Measurements from ENCODE around the gene KHSRP.

The KHSRP gene

GRCh38 chr19:6424195-6424938 is at the start of gene KHSRP:
KHSRP (minus strand) TSS chr19:6424811; CDS start chr19:6424701, 110 bp downstream.
- peaks cover 37% of the 10 kb centered on the region for H3K4me1 Mint-ChIP-seq (ENCODE audit: low read depth)
- H3K27me3 Mint-ChIP-seq, result no peaks in the 10 kb centered on the region
- no peaks in the 10 kb centered on the region for H3K9me3 Mint-ChIP-seq
- H3K36me3 Mint-ChIP-seq (ENCODE audit: low read depth), result peaks cover 34% of the 10 kb centered on the region
- H3K4me3 Mint-ChIP-seq, result peak within 1 kb of the TSS; percentile 91
- H3K27ac Mint-ChIP-seq, result peak within 1 kb of the TSS; percentile 90

DNA sequence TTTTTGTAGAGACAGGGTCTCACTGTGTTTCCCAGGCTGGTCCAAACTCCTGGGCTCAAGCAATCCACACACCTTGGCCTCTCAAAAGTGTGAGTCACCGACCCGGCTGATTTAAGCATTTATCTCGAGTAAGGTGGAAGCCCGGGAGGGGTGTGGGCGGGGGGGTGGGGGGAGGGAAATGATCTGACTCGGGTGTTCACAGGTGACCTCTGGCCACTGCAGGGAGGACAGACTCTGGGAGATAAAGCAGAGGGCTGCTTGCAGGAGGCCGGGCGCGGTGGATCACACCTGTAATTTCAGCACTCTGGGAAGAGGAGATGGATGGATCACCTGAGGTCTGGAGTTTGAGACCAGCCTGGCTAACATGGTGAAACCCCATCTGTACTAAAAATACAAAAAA is 49.0 kb upstream of the KHSRP start:
- Mint-ChIP-seq H3K4me1 (ENCODE audit: low read depth) (no peaks in the 10 kb centered on the region), H3K36me3 (ENCODE audit: low read depth) (peaks cover 24% of the 10 kb centered on the region), H3K27ac (no peak overlapping the region), H3K27me3 (no peaks in the 10 kb centered on the region), H3K4me3 (no peak overlapping the region), H3K9me3 (no peaks in the 10 kb centered on the region)

GRCh38 chr19:6472713-6473112 is 48.1 kb upstream of the KHSRP start:
- H3K4me3 Mint-ChIP-seq, result no peak overlapping the region
- no peaks in the 10 kb centered on the region for H3K4me1 Mint-ChIP-seq (ENCODE audit: low read depth)
- H3K9me3 Mint-ChIP-seq, result no peaks in the 10 kb centered on the region
- H3K27me3 Mint-ChIP-seq, result no peaks in the 10 kb centered on the region
- H3K27ac Mint-ChIP-seq, result no peak overlapping the region
- H3K36me3 Mint-ChIP-seq (ENCODE audit: low read depth), result peaks cover 29% of the 10 kb centered on the region

DNA sequence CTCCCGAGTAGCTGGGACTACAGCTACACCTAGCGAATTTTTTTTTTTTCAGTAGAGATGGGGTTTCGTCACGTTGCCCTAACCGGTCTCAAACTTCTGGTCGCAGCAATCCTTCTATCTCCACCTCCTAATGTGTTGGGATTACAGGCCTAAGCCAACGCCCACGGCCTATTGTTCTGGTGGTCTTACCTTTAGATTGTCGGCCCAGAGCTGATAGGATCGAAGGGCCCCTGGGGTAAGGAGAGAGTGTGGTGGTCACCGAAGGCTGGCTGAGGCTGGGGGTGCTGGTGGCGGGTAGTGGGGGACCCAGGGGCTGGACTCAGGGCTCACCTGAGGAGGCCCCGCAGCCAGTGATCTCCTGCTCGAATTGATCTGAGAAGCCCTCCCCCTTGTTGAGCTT is 46.5 kb upstream of the KHSRP start:
- peaks cover 26% of the 10 kb centered on the region for H3K36me3 Mint-ChIP-seq (ENCODE audit: low read depth)
- H3K27me3 Mint-ChIP-seq, result no peaks in the 10 kb centered on the region
- H3K27ac Mint-ChIP-seq, result no peak overlapping the region
- no peaks in the 10 kb centered on the region for H3K9me3 Mint-ChIP-seq
- H3K4me3 Mint-ChIP-seq, result no peak overlapping the region
- no peaks in the 10 kb centered on the region for H3K4me1 Mint-ChIP-seq (ENCODE audit: low read depth)

DNA sequence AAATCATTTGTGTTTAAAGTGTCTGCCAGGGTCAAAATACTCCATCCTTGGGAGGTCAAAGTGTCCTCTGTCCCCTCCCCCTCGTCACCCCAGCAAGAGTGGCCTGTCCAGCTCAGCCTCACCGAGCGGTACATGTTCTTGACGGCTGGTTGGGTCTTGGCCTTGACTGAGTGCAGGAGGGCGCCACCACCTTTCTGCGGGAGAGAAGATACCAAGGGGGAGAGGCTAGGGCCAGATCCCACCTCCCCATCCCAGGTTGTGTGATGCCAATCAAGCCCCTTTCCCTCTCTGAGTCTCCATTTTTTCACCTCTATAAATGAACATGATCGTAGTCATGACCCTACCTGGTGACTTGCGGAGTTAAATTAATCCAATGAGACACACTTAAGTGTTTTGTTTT is 45.6 kb upstream of the KHSRP start:
- Mint-ChIP-seq H3K4me3 (no peak overlapping the region), H3K4me1 (ENCODE audit: low read depth) (no peaks in the 10 kb centered on the region), H3K27me3 (no peaks in the 10 kb centered on the region), H3K9me3 (no peaks in the 10 kb centered on the region), H3K36me3 (ENCODE audit: low read depth) (peaks cover 22% of the 10 kb centered on the region), H3K27ac (no peak overlapping the region)

- H3K36me3 Mint-ChIP-seq (ENCODE audit: low read depth), result peaks cover 17% of the 10 kb centered on the region
- H3K27me3 Mint-ChIP-seq, result no peaks in the 10 kb centered on the region
- no peaks in the 10 kb centered on the region for H3K4me1 Mint-ChIP-seq (ENCODE audit: low read depth)
- H3K27ac Mint-ChIP-seq, result no peak overlapping the region
- H3K4me3 Mint-ChIP-seq, result no peak overlapping the region
- no peaks in the 10 kb centered on the region for H3K9me3 Mint-ChIP-seq
Measured at GRCh38 chr19:6467384-6467783, 42.8 kb upstream of the KHSRP start.

DNA sequence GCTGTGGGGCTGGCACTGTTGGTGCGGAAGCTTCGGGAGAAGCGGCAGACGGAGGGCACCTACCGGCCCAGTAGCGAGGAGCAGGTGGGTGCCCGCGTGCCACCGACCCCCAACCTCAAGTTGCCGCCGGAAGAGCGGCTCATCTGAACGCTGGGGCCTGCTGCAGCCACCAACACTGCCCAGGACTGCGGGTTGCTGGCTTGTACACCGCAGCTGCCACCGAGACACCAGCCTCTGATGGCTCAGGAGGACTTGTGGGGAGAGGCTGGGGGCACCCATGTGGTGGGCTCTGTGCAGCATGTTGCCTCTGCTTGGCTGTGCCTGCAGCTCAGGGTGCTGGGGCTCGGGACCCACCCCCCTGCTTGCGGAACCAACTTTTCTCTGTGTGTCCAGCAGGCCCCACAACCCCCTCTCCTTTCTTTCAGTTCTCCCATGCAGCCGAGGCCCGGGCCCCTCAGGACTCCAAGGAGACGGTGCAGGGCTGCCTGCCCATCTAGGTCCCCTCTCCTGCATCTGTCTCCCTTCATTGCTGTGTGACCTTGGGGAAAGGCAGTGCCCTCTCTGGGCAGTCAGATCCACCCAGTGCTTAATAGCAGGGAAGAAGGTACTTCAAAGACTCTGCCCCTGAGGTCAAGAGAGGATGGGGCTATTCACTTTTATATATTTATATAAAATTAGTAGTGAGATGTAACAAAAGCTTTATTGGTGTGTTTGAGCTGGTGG is 42.1 kb upstream of the KHSRP start:
- H3K36me3 Mint-ChIP-seq (ENCODE audit: low read depth), result peaks cover 17% of the 10 kb centered on the region
- no peaks in the 10 kb centered on the region for H3K4me1 Mint-ChIP-seq (ENCODE audit: low read depth)
- H3K27me3 Mint-ChIP-seq, result no peaks in the 10 kb centered on the region
- H3K4me3 Mint-ChIP-seq, result no peak overlapping the region
- H3K27ac Mint-ChIP-seq, result no peak overlapping the region
- H3K9me3 Mint-ChIP-seq, result no peaks in the 10 kb centered on the region

DNA sequence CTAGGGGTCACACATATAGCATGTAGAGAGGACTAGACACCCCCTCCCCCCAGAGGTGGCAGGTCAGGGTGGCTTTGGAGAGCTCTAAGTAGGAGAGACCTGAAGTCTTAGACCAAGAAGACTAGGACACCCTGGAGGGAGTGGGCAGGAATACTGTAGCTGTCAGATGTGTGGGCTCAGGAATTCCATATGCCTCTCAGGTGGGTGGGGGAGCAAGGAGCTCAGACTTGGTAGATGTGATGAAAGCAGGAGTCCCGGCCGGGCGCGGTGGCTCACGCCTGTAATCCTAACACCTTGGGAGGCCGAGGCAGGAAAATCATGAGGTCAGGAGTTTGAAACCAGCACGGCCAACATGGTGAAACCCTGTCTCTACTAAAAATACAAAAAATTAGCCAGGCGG is 41.1 kb upstream of the KHSRP start:
- H3K4me3 Mint-ChIP-seq, result no peak overlapping the region

GRCh38 chr19:6465006-6465405 is 40.4 kb upstream of the KHSRP start:
- no peaks in the 10 kb centered on the region for H3K27me3 Mint-ChIP-seq
- H3K27ac Mint-ChIP-seq, result no peak overlapping the region
- no peaks in the 10 kb centered on the region for H3K9me3 Mint-ChIP-seq
- peaks cover 13% of the 10 kb centered on the region for H3K36me3 Mint-ChIP-seq (ENCODE audit: low read depth)
- peaks cover 6% of the 10 kb centered on the region for H3K4me1 Mint-ChIP-seq (ENCODE audit: low read depth)
- no peak overlapping the region for H3K4me3 Mint-ChIP-seq

More for the DNA sequence above, 41.1 kb upstream of the KHSRP start:
- H3K4me1 Mint-ChIP-seq (ENCODE audit: low read depth), result peaks cover under 1% of the 10 kb centered on the region
- H3K27ac Mint-ChIP-seq, result no peak overlapping the region
- H3K27me3 Mint-ChIP-seq, result no peaks in the 10 kb centered on the region
- no peaks in the 10 kb centered on the region for H3K9me3 Mint-ChIP-seq
- peaks cover 17% of the 10 kb centered on the region for H3K36me3 Mint-ChIP-seq (ENCODE audit: low read depth)

DNA sequence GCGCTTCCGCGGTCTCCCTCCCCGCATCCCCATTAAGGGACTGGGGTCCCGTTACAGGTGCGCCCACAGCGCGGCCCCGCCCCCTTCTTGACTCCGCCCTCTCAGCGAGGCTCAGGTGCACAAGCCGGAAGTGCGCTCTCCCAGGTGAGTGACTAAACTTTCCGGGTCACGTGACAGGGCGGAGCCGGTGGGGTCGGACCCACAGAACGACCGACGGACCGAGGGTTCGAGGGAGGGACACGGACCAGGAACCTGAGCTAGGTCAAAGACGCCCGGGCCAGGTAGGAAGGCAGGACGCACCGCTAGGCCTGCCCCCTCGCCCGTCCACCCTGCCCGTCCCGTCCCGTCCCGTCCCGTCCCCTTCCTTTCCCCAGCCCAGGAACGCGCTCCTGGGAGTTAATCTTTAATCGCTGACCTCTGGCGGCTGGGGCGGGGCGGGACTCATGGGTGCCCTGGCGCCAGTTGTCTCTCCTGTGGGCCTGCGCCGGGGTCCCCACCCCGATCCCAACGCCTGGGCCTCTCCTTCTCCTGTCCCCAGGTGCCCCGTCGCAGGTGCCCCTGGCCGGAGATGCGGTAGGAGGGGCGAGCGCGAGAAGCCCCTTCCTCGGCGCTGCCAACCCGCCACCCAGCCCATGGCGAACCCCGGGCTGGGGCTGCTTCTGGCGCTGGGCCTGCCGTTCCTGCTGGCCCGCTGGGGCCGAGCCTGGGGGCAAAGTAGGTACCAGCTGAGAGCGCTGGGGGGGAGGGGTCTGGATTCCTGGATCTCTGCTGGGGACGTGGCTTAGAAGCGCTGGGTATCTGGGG is 39.7 kb upstream of the KHSRP start, which contains the start of gene CRB3:
Gene CRB3 (plus strand): TSS at position 202 of the 804 bp plus-strand sequence. CDS start 431 bp downstream, at position 633.
- no peak within 1 kb of the TSS for H3K27ac Mint-ChIP-seq
- peaks cover 9% of the 10 kb centered on the region for H3K4me1 Mint-ChIP-seq (ENCODE audit: low read depth)

DNA sequence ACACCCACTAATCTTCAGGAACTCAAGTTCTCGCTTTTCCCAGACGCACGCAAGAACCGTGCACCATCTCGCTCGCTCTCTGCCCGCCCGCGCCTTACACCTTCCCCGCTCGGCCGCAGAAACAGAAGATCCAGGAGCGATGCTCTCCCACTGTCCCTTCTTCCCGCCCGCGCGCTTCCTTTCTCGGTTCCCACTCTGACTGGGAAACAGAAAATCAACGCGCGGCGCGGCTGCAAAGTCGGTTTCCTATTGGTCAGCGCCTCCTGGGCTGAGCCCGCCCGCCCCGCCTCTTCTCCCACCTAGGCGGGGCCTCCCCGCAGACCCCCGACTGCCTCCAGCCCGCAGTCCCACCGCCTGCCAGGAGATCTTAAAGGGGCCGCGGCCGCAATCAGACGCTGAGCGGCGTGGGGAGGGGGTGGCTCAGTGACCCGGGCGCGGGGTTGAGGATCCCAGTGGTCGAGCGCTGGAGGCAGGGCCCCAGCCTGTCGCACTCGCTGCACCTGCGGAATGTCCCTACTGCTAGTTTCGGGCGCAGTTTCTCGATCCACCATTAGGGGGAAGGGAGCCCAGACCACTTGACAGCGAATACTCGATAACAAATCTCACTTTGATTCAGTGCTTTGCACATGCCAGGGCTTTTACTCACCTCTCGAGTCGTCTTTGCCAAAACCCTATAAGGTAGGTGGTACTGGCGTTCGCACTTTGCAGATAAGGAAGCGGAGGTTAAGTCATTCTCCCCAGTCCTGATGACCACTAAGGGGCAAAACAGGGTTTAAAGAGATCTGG is 35.7 kb upstream of the KHSRP start:
- H3K4me3 Mint-ChIP-seq, result peak overlapping the region; percentile 87
- peaks cover 3% of the 10 kb centered on the region for H3K36me3 Mint-ChIP-seq (ENCODE audit: low read depth)
- H3K27me3 Mint-ChIP-seq, result no peaks in the 10 kb centered on the region
- H3K4me1 Mint-ChIP-seq (ENCODE audit: low read depth), result peaks cover 22% of the 10 kb centered on the region
- H3K27ac Mint-ChIP-seq, result peak overlapping the region; percentile 87
- peaks cover 2% of the 10 kb centered on the region for H3K9me3 Mint-ChIP-seq

More for the DNA sequence above, 39.7 kb upstream of the KHSRP start, which contains the start of gene CRB3:
- peaks cover 6% of the 10 kb centered on the region for H3K36me3 Mint-ChIP-seq (ENCODE audit: low read depth)
- no peaks in the 10 kb centered on the region for H3K9me3 Mint-ChIP-seq
- H3K4me3 Mint-ChIP-seq, result no peak within 1 kb of the TSS
- H3K27me3 Mint-ChIP-seq, result no peaks in the 10 kb centered on the region

DNA sequence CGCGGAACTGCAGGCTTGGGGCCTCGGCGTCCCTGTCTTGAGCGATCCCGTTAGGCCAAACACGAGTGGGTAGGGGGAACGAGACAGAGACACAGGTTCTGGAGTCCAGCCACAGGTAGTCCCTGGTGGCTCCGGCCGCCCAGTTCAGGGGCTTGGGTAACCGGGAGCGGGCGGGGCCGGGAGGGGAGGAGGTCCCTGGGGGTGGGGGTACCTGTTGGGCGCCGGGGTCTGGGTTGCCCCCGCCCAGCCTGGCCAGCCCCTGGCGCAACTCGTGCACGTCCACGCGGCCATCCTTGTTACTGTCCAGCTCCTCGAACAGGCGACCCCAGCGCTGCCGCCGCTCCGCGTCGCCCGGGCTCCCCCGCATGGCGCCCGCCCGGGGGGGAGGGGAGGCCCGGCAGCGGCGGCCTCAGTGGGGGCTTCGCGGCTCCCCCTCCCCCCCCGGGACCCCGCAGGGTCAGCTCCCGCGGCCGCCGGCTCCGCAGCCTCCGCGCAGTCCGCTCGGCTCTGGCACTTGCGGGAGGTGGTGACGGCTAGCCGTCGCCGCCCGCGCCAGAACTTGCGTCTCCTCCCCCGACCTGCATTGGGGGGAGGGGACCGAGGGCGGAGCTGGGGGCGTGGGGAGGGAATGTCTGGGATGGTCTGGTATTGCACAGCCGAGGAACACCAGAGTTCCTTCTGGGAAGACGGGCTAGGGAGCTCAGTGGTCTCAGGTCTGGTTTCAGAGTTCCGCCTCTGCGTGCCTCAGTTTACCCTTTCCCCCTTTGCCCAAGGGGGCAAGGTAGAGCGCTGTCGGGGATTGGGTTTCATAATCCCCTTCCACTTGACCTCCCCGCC is 34.9 kb upstream of the KHSRP start, which contains the start of gene SLC25A23:
Gene SLC25A23 (minus strand): TSS at position 531 of the 837 bp plus-strand sequence. CDS start 164 bp downstream, at position 367.
- peaks cover 11% of the 10 kb centered on the region for H3K36me3 Mint-ChIP-seq (ENCODE audit: low read depth)
- no peaks in the 10 kb centered on the region for H3K27me3 Mint-ChIP-seq
- peak within 1 kb of the TSS; percentile 87 for H3K27ac Mint-ChIP-seq
- H3K4me3 Mint-ChIP-seq, result peak within 1 kb of the TSS; percentile 87
- H3K9me3 Mint-ChIP-seq, result peaks cover 7% of the 10 kb centered on the region
- peaks cover 22% of the 10 kb centered on the region for H3K4me1 Mint-ChIP-seq (ENCODE audit: low read depth)

DNA sequence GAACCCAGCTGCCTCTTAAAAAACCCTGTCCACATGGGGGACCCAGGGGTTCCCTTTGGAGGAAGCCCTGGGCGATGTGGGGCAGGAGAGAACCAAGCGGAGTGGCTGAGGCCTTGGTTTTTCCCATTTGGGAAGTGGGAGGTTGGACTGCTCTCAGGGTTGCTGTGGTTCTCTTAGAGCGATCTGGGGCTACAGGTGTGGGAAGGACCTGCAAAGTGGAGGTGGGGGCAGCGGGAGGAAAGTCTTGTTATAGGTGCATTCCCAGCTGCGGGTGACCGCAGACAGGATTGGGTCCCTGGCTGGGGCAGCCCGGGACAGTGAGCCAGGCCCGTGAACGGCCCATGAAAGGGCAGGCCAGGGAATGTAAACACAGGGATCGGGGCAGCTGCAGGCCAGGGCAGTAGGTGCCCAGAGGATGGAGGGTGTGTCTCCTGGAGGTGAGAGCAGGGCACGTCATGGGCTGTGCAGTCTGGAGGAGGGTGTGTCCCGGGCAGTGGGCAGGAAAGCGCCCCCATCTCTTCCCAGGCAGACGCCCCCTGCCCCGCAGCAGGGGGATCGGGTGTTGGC is 34.2 kb upstream of the KHSRP start:
- Mint-ChIP-seq H3K36me3 (ENCODE audit: low read depth) (peaks cover 16% of the 10 kb centered on the region), H3K9me3 (peaks cover 7% of the 10 kb centered on the region), H3K27me3 (no peaks in the 10 kb centered on the region), H3K4me1 (ENCODE audit: low read depth) (peaks cover 22% of the 10 kb centered on the region), H3K4me3 (peak overlapping the region; percentile 83), H3K27ac (peak overlapping the region; percentile 77)
